Effector memory CD4-positive, alpha-beta T cell (primary cell): ENCODE results near the gene HSD11B1L.

ENCODE experiments used
- DNase-seq, 3 donors: peaks; one replicate each; pipeline ENCODE4 v3.0.0-alpha.2; 2020
- H3K27ac ChIP-seq: 2 replicates; pipeline ENCODE4 v1.7.0; 2013; ENCODE audit warnings: mild to moderate bottlenecking, low read length, moderate library complexity; ENCODE audit not compliant: insufficient read depth, poor library complexity, severe bottlenecking
- H3K27me3 ChIP-seq: replicated peaks from 2 replicates; pipeline ENCODE4 v1.7.0; 2013; ENCODE audit warnings: mild to moderate bottlenecking, low read length; ENCODE audit not compliant: insufficient read depth, control insufficient read depth, poor library complexity, severe bottlenecking
- H3K36me3 ChIP-seq: 2 replicates; pipeline ENCODE4 v1.7.0; 2013; ENCODE audit warnings: mild to moderate bottlenecking, low read length, moderate library complexity; ENCODE audit not compliant: control insufficient read depth, insufficient read depth
- H3K4me1 ChIP-seq: 2 replicates; pipeline ENCODE4 v1.7.0; 2013; ENCODE audit warnings: low read length, mild to moderate bottlenecking; ENCODE audit not compliant: control insufficient read depth, insufficient read depth, poor library complexity, severe bottlenecking
- H3K4me3 ChIP-seq: 2 replicates; pipeline ENCODE4 v1.7.0; 2013; ENCODE audit warnings: low read length, low read depth, mild to moderate bottlenecking; ENCODE audit not compliant: insufficient read depth, poor library complexity, severe bottlenecking
- H3K9me3 ChIP-seq: 2 replicates; pipeline ENCODE4 v1.7.0; 2013; ENCODE audit warnings: mild to moderate bottlenecking, low read length, moderate library complexity; ENCODE audit not compliant: control insufficient read depth

Gene HSD11B1L

DNA sequence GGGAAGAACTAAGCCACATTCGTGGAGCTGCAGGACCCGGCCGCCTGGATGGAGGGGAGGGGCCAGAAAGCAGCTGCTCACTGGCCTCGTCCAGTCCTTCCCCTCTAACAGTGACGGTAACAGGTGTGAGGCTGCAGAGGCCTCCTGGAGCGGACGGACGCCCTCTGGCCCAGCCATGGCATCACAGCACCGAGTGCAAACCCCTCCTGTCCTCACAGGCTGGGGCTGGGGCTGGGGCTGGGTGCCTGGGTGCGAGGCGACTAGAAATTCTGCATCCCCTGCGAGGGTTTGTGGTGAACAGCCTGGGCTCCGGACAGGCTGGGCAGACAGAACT, 4.1 kb upstream of the HSD11B1L start:
- no peaks in the 10 kb centered on the region for H3K27me3 ChIP-seq
- DNase-seq, result no peak
- peaks cover 13% of the 10 kb centered on the region for H3K4me1 ChIP-seq
- no peak overlapping the region for H3K4me3 ChIP-seq
- H3K9me3 ChIP-seq, result no peaks in the 10 kb centered on the region
- no peaks in the 10 kb centered on the region for H3K36me3 ChIP-seq
- no peak overlapping the region for H3K27ac ChIP-seq

GRCh38 chr19:5677136-5677535, 3.7 kb upstream of the HSD11B1L start:
- H3K9me3 ChIP-seq, result no peaks in the 10 kb centered on the region
- H3K27ac ChIP-seq, result no peak overlapping the region
- H3K4me3 ChIP-seq, result no peak overlapping the region
- no peaks in the 10 kb centered on the region for H3K27me3 ChIP-seq
- peaks cover 13% of the 10 kb centered on the region for H3K4me1 ChIP-seq
- DNase-seq, result no peak
- H3K36me3 ChIP-seq, result no peaks in the 10 kb centered on the region

- H3K4me1 ChIP-seq, result peaks cover 13% of the 10 kb centered on the region
- DNase-seq, result no peak
- no peaks in the 10 kb centered on the region for H3K36me3 ChIP-seq
- no peak overlapping the region for H3K27ac ChIP-seq
- H3K27me3 ChIP-seq, result no peaks in the 10 kb centered on the region
- no peak overlapping the region for H3K4me3 ChIP-seq
- no peaks in the 10 kb centered on the region for H3K9me3 ChIP-seq
Observed at GRCh38 chr19:5677580-5677979, 3.2 kb upstream of the HSD11B1L start.

DNA sequence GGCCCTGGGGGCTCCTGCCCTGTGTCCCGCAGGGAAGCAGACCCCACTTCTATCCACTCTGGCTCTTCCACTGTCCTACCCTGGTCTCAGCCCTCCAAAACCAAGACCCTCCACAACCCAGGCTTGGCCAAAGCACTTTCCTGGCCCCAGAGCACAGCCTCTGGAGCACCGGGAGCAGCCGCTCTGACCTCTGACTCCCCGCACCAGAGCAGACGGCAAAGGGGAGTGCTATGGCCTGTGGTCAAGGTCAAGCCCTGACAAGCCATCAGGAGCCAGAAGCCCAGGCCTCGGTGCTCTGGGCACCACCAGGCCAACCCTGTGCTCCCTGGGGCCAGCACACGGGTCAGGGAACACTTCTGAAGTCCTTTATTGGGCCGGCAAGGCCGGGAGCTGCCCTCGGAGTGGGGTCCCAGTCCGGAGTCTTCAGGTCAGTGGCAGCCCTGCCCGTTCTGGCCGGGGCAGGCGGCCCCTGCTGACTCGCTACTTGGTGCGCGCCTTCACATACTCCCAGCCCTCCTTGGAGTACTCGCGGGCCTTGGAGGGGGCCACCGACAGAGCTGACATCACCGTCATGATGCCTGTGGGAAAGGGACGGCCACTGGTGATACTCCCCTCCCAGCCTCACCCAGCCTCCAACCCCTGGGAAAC, 2.6 kb upstream of the HSD11B1L start:
- no peak for DNase-seq
- Histone ChIP-seq H3K27me3 (no peaks in the 10 kb centered on the region), H3K4me3 (no peak overlapping the region), H3K27ac (no peak overlapping the region), H3K4me1 (peaks cover 13% of the 10 kb centered on the region), H3K36me3 (no peaks in the 10 kb centered on the region), H3K9me3 (no peaks in the 10 kb centered on the region)

DNA sequence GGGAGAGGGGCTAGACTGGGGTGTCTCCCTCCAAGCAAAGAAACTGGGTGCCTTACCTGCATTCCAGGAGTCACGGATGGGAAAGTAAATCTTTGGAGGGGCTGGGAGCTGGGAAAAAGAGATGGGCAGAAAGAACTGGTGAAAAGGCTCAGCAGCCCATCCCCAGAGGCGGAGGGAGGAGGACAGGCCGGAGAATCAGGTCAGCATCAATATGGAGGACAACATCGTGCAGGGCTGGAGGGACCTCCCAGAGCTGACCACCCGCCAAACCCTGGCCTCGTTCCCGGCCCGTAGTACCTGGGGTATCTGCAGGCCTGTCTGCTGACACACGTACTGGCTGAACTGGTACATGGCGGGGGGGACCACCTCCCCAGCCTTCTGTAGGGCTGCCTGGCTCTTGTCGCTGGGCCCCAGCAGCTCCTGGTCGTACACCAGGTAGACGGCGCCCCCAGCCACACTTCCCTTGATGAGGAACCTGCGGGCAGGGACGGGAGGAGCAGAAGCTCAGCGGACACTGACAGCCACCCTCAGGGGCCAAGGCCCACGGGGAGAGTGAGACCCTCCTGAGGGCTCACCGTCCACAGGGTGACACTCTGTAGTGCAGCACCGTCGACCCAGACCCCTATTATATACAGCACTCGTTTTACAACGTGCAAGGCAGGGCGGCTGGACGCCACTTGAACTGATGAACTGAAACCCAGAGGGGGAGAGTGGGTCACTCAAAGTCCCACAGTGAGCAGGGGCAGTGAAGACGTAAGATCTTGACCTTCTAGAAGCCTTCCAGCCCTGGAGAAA, 1.3 kb upstream of the HSD11B1L start:
- Histone ChIP-seq H3K4me1 (peaks cover 13% of the 10 kb centered on the region), H3K4me3 (peak overlapping the region; percentile 95), H3K27ac (peak overlapping the region; percentile 97), H3K27me3 (no peaks in the 10 kb centered on the region), H3K36me3 (no peaks in the 10 kb centered on the region), H3K9me3 (no peaks in the 10 kb centered on the region)
- no peak for DNase-seq

DNA sequence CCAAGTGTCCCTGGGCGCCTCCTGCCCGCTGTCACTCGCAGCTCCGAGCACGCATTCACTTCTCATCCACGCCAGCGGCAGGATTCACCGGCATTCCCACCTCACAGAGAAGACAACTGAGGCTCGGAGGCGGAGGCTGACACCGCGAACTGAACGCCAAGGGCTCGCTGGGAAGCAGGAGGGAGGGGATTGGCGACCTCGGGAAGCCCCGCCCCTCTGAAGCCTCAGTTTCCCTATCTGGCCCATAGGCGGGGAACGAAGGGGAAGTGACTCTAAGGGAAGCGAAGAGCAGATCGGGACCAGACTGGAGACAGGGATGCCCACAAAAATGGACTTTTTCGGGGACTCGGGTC, 767 bp upstream of the HSD11B1L start:
- DNase-seq, result no peak
- H3K4me3 ChIP-seq, result peak overlapping the region; percentile 95

GRCh38 chr19:5681391-5682106, 722 bp downstream of the HSD11B1L start:
- Histone ChIP-seq H3K27me3 (no peaks in the 10 kb centered on the region), H3K4me3 (peak overlapping the region; percentile 95), H3K27ac (no peak overlapping the region), H3K4me1 (peaks cover 13% of the 10 kb centered on the region), H3K36me3 (no peaks in the 10 kb centered on the region), H3K9me3 (no peaks in the 10 kb centered on the region)
- DNase-seq, result no peak

More for the DNA sequence above, 767 bp upstream of the HSD11B1L start:
- peaks cover 13% of the 10 kb centered on the region for H3K4me1 ChIP-seq
- H3K27me3 ChIP-seq, result no peaks in the 10 kb centered on the region
- H3K36me3 ChIP-seq, result no peaks in the 10 kb centered on the region
- H3K9me3 ChIP-seq, result no peaks in the 10 kb centered on the region
- peak overlapping the region; percentile 97 for H3K27ac ChIP-seq

DNA sequence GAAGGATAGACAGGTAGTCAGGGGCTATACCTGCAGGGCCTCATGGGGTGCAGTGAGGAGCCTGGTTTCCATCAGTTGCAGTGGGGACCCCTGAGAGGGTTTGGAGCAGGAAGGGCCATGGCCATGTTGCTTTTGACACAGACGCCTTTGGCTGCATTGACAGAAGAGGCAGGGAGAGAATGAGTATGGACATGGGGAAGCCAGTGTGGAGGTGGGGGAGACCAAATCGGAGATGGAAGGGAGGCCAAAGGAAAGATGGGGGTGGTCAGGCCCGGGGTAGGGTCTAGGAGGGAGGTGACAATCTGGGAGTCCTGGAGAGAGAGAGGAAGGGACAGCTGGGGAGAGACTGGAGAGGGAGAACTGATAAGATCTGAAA, 1.3 kb downstream of the HSD11B1L start:
- H3K27ac ChIP-seq, result no peak overlapping the region
- no peaks in the 10 kb centered on the region for H3K9me3 ChIP-seq
- no peaks in the 10 kb centered on the region for H3K27me3 ChIP-seq
- no peak for DNase-seq
- no peak overlapping the region for H3K4me3 ChIP-seq
- H3K4me1 ChIP-seq, result peaks cover 18% of the 10 kb centered on the region
- no peaks in the 10 kb centered on the region for H3K36me3 ChIP-seq

GRCh38 chr19:5683177-5683886, 2.5 kb downstream of the HSD11B1L start:
- H3K9me3 ChIP-seq, result no peaks in the 10 kb centered on the region
- no peak overlapping the region for H3K4me3 ChIP-seq
- no peak for DNase-seq
- no peaks in the 10 kb centered on the region for H3K27me3 ChIP-seq
- H3K36me3 ChIP-seq, result no peaks in the 10 kb centered on the region
- H3K4me1 ChIP-seq, result peaks cover 24% of the 10 kb centered on the region
- no peak overlapping the region for H3K27ac ChIP-seq
